Stimulated activated CD8-positive, alpha-beta memory T cell treated with anti-CD3 and anti-CD28 coated beads, Interleukin-12 subunit alpha, Interleukin-12 subunit beta, amount 100 ng/mL, for 4 hours (primary cell): ENCODE data around the gene MMP19.

Source experiments
- DNase-seq: peaks from one replicate; pipeline ENCODE4 v3.0.0-alpha.2; 2020; ENCODE audit warnings: low read depth

MMP19 gene

DNA sequence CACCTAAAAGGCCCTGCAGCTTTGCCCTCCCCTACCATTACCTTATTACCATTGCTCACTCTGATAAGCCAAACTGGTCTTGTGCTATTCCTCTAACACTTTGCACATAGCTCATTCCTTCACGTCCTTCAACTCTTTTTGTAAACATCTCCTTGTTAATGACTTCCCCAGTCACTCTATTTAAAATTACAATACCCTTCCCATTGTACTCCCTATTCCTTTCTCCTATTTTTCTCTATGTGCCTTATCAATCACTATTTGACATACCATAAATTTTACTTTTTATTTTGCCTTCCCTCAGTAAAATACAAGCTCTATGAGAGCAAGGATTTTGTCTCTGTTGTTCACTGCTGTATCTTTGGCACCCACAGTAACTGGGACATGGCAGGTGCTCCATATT, 30.6 kb downstream of the MMP19 start:
- no peak for DNase-seq

DNA sequence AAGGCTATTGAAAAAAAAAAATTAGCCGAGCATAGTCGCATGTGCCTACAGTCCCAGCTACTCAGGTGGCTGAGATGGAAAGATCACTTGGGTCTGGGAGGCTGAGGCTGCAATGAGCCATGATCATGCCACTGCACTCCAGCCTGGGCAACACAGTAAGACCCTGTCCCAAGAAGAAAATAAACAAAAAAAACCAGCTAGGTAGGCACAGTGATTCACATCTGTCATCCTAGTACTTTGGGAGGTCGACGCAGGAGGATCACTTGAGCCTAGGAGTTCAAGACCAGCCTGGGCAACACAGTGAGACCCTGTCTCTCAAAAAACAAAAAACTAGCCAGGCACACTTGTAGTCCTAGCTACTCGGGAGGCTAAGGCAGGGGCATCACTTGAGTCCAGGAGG, 33.5 kb downstream of the MMP19 start:
- DNase-seq: no peak

DNA sequence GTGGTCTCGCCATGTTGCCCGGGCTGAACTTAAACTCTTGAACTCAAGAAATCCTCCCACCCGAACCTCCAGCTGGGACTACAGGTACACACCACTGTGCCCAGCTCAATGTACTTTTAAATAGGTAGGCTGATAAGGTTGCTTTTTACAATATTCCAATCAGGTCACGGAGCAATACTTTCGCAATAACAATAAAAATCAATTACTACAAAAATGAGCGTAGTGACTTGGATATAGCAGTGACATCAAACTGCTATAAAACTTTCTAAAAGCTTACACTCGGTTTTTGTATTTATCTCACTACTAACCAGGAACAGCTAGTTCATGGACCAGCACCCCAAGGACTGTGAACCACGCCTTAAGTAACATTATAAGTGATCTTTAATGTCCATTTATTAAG, 35.8 kb downstream of the MMP19 start:
- DNase-seq: no peak

DNA sequence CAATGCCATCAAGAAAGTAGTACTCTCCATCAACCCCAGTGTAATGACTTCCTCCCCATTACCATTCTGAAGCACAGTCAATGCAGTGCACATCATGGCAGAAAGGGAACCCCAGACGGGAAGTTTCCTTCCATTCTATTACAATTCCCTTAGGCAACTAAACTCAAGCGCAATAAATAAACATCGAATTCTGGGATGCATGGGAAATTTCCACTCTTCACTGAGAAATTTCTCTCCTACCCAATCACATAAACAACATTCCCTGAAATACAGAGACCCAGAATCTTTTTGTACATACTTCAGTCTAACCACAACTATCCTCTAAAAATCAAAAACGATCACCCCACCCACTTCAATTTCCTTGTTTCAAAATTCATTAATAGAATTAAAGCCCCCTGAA, 45.2 kb downstream of the MMP19 start:
- no peak for DNase-seq

DNA sequence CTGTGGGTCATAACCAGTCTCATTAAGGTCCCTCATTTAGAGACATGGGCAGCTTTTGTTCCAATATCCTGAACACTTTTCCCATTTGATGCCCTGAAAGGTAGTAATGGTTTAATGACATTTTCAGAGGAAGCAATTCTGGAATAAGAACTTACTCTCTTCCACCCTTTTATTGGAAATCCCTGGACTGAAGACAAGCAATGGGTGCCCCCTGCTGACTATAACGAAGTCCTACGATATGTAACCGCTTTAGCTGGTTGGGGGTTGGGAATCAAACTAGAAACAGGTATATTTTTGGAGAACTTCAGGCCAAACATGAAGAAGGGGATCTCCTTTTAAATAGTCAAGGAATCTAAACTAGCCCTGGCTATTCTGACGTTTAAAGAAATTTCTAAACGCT, 45.7 kb downstream of the MMP19 start:
- no peak for DNase-seq

DNA sequence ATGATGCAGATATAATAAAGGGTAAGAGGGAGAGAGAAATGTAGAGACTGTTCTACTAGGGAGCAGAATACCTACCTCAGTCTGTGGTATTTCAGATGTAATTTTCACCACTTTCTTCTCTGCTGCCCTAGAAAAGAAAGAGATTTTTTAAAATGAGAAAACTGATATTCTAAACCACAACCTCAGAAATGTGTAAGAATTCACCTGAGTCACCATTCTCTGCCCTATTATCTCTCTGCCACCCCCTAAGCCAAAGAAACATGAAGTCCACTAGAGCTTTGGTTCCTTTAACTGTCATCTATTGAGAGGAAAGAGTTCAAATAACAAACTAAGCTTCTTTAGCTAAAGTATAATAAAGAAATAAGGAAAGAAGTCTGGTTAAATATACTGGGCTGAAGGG, 46.8 kb downstream of the MMP19 start:
- DNase-seq: no peak

DNA sequence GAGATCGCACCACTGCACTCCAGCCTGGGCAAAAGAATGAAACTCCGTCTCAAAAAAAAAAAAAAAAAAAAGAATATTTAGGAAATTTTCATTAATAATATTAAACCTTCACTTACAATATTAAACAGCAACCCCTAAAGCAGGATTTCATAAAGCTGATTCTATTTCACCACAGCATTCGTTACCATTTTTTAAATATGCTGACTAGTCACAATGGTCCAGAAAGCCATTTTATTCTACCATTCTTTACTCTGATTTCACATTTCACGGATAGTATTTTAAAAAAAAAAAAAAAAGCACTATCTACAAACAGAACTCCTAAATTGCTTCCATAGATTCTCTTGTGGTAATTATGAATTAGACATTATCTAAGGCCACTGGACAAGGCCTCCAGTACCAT, 52.8 kb downstream of the MMP19 start:
- no peak for DNase-seq

DNA sequence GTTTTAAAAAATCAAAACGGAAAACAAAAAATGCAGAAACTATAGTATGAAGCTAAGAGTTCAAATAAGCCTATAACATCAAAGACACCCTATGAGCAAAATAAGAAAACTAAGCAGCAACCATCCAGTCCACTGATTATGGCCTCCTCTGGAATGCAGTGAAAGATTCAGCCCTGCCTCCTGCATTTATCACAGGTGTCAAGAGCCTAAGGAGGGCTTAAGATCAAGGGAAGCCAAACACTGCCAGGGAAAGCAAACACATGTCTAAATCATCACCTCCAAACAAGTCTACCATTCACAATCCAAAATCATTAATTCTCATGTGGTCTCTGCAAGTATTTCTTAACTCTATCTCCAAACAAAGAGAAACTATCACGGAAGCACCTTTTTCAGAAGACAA, 53.6 kb downstream of the MMP19 start:
- DNase-seq: no peak

DNA sequence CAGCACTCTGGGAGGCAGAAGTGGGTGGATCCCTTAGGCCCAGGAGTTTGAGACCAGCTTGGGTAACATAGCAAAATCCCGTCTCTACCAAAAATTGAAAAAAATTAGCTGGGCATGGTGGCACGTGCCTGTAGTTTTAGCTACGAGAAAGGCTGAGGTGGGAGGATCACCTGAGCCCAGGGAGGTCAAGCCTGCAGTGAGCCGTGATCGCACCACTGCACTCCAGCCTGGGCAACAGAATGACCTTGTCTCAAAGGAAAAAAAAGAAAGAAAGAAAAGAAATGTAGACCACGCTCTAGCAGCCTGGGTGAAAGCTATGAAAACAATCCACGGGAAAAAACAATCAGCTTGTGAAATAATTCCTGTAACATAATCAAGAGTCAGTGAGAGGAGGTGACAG, 54.2 kb downstream of the MMP19 start:
- no peak for DNase-seq
